ENCODE measurements around the gene PRRC1.
A peak's percentile ranks its signal among the peaks of the same experiment; 100 is the strongest.
"Not testable (repeated sequence)": the region's sequence is repeated elsewhere in the genome, so short reads cannot be mapped to it uniquely, and the experiment has no call there.

Gene PRRC1

DNA sequence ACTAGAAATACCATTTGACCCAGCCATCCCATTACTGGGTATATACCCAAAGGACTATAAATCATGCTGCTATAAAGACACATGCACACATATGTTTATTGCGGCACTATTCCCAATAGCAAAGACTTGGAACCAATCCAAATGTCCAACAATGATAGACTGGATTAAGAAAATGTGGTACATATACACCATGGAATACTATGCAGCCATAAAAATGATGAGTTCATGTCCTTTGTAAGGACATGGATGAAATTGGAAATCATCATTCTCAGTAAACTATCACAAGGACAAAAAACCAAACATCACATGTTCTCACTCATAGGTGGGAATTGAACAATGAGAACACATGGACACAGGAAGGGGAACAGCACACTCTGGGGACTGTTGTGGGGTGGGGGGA lies 27.8 kb downstream of the PRRC1 start:
- DNase-seq (ENCODE audit: low read depth) = not testable (repeated sequence)

DNA sequence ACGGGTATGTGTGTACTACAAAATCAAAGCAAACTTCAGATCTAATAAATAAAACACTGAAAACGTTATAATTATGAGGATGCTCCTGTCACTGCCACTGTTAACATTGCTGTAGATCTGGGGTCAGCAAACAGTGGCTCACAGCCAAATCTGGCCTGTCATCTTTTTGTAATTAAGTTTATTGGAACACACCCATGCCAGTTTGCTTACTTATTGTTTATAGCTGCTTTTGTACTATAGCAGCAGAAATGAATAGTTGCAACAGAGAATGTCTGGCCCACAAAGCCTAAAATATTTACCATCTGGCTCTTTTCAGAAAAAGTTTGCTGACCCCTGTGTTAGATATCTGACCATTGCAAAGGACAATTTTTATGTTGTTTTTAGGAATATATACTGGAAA lies 32.1 kb downstream of the PRRC1 start:
- DNase-seq (ENCODE audit: low read depth) = no peak

DNA sequence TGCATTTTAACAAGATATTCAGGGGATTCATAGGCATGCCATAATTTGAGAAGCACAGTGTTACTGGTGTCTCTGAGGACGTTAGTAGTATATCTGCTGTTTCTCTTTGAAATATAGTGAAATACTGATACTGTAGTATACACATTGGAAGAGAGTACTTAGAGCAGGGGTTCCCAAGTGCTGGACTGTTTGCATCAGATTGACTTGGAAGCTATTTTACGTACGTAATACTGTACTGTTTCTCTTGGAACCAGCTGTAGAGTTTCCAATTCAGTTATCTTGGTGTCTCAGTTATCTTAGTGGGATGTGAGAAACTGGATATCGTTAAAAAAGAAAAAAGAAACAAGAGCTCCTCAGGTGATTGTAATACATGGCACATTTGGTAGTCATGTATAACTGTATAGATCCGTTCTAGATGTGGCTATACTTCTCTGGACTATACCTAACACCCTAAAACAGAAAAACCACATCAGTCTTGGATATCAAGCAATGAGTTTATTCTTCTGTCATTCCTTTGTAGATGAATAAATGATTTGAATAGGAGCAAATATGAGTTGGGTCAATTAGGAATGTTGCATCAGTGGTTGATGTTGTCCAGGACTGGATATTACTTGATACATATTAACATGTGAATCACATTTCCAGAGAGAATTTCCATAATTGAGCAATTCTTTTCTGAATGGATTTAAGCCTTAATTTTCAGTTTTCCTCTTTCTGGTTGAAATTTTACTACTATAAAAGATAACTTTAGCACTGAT lies 33.4 kb downstream of the PRRC1 start:
- DNase-seq (ENCODE audit: low read depth) = no peak

DNA sequence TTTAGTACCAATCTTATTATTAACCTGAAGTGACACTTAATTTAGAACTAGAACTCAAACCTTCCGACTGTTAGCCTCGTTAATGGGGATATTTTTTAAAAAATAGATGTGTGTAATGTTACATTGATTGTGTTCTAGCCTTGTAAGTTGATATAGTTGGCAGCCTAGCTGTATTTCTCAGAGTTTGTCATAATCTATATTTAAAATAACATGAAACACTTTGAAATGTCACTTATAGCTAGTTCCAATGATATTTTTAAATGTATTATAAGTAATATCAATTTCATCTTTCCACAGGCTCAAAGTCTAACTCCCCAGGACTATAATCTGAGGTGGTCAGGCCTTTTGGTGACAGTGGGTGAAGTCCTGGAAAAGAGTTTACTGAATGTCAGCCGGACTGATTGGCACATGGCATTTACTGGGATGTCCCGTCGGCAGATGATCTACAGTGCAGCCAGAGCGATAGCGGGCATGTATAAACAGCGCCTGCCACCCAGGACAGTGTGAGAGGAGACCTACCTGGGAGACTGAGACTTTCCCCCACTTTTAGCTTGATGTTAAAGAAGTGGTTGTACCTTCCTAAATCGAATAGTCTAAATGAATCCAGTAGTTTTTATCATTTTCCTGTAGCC lies 34.1 kb downstream of the PRRC1 start:
- DNase-seq (ENCODE audit: low read depth) = no peak

DNA sequence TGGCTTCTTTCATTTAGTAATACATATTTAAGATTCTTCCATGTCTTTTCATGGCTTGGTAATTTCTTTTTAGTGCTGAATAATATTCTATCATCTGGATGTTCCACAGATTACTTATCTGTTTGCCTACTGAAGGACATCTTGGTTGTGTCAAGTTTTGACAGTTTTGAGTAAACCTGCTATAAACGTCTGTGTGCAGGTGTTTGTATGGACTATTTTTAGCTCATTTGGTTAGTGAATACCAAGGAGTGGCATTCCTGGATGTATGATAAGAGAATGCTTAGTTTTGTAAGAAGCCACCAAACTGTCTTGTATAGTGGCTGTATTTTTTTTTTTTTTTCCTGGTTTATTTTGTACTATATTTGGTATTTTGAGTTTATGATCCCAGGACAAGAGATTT lies 38.4 kb downstream of the PRRC1 start:
- no peak for DNase-seq (ENCODE audit: low read depth)

DNA sequence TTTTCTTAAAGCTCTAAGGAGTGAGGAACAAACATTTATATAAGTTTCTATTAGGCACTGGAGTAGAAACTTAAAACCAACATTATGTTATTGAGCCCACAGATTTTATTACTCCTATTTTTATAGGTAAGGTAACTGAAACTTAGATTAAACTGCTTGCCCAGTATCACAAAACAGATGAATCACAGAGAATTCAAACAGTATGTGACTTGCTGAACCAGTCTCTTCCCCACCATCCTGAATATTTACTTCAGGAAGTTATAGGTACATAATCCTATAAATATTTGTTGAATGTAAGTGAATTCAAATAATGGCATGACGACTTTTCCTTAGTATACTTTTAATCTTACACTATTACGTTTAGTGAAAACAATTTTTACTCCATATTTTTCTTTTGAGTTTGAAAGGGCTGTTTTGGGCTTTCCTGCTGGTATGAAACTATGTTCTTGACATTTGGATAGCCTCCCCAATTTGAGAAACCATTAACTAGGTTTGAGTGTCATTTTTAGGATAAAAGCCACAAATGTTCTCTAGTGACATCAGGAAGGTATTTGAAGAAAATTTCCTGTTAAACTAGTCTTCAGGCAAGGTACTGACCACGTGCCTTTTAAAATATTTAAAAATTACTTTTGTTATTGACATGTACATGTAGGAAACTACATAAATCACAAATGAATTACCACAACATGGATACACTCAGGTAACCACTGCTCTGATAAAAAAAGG lies 39.3 kb downstream of the PRRC1 start:
- DNase-seq (ENCODE audit: low read depth) = no peak

DNA sequence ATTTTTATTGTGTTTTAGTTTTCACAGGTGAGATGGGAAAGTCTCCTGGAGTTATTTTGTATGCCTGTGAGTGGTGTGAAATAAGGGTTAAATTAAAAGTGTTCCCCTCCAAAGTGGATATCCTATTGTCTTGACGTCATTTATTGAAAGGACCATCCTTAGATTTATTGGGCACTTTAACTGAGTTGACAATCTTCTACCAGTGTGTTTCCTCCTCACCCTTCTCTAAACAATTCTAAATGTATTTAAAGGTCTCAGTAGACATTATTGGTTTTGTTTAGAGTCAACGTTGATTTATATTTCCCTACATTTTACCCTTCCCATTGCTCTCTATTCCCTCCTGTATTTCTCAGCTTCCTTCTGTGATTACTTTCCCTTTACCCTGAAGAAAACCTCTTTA lies 40.8 kb downstream of the PRRC1 start:
- DNase-seq (ENCODE audit: low read depth) = no peak

DNA sequence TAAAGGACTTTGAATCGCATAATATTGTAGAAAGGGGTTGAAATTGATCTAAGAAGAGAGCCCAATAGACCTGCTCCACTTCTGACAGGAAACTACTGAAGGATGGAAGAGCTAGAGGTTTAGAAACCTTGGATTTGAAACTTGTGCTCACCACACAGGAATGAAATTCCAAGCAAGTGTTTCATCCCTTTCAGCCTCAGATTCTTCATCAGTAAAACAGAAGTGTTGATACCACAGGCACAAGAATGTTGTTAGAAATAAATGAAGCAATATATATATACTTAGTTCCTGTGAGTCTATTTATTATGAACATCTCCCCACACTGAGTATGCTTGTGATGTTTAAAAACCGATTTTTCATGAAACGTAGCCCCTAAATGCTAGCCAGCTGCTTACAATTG lies 43.8 kb downstream of the PRRC1 start:
- DNase-seq (ENCODE audit: low read depth) = no peak

DNA sequence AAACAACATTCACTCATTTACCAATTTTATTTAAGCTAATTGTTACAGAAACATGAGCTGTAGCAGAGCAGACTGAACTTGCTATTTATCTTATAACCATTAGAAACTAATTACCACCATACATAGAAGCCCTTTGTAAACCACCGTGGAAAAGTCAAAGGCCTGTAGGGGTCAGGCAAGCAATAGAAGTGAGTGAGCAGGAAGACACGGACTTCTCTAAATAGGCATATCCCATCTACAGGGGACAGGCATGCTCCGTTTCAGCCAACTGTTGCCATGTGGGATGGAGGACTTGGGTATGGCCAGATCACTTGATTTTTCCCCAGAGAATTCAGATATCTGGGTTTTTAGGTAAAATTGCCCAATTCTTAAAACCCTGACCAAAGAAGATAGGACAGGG lies 44.8 kb downstream of the PRRC1 start:
- no peak for DNase-seq (ENCODE audit: low read depth)

DNA sequence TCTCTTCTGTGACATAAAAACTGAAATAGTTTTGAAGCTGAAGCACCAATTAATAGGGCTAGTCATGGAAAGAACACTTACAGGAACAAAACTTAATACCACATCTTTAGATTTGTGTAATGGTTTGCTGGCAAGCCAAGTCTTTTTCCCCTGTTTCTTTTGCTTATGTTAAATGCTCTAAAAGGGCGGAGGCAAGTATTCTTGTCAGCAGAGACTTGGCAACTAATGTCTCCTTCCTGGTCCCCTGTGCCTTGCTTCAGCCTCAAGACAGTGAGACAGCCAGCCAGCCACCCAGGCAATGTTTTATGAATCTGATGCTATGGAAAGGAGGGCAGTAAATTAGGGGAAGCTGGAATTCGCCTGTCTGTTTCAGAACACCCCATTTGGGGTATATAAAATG lies 45.7 kb downstream of the PRRC1 start:
- DNase-seq (ENCODE audit: low read depth) = no peak

DNA sequence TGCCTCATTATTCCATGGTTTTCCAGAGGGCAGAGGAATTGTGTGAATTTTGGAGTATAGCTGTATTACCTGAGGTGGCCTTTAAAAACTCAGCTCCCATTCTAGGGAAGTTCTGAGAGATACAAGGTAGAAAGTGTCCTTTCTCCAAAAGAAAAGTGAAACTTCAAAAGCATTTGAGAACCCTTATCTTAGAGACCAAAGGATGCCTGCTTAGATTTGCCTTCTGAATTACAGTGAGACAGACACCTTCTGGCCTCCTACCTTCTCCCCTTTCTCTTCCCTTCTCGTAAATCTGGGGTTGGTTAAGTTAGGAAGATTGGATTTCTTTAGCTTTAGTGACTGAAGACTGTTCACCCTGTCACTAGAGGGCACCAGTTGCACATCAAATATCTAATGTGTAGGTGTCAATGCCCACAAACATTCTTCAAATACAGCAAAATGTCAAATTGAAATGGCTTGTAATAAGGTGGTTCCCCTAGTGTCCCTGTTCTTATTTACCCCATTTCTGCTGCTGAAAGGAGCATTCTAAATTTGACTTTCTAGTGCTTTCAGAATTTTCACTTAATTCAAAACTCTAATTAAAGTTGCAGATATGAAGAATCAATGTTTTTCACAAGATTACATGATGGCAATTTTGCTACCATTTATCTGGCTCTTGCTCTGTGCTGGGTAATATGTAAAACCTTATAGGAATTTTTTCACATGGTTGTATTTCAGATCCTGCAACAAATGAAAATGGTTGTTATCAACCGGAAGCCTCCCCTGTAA lies 46.7 kb downstream of the PRRC1 start:
- peak; percentile 41 for DNase-seq (ENCODE audit: low read depth)

DNA sequence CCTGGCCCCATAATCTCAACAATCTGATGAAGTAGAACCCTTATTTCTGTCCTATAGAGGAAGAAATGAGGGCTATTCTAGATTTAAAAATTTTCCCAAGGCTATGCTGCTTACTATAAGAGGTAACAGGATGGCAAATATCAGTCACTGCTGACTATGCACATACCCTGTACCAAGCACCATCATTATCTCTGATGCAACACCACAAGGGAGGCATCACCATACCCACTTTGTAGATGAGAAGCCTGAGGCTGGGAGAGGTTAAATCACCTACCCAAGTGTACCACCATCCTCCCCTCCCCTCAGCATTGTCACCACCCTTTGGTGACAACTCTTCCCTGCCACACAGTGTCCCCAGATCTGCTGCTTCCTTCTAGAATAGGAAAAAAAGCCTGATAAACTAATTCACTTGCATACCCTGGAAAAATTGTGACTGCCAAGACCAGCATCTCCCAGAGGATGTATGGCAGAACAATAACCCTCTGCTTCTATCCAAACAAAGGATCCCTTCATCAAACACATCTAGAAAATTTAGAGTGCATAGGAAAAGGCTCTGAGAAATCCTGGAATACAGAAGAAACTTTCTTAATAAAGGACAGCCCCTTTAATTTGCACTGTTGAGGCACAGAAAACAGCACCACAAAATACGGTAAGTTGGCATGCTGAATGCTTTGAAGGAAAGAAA lies 48.3 kb downstream of the PRRC1 start:
- no peak for DNase-seq (ENCODE audit: low read depth)

DNA sequence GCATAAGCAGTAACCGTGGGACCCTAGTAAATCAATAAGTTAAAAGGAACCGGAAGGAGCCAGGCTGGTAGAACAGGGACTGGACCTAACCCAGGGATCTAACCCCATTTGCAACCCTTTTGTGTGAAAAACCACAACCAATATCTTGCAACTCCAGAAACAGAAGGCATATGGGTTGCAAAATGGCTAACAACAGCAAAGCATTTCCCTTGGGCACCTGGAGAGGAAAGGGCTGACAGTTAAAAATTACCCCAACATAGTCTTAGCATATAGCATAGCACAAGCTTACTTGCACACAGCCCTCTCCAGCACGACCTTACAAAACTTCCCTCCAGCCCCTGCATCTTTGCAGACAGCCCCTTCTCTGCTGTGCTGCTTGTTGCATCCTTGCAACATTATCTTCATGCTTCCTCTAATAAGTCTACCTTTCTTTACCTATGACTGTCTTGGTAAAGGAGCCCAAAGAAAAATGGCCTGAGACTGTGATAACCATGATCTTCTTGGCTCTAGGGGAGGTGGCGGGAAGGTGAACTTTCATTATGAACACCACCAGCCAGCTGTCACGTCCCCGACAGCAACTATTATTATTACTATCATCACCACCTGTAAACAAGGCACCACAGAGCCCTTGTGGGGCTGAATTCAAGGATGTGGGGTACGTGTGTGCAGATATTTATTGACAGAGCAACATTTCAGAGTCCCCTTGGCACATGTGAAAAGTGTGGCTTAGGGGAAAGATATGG lies 49.8 kb downstream of the PRRC1 start:
- DNase-seq (ENCODE audit: low read depth) = no peak

DNA sequence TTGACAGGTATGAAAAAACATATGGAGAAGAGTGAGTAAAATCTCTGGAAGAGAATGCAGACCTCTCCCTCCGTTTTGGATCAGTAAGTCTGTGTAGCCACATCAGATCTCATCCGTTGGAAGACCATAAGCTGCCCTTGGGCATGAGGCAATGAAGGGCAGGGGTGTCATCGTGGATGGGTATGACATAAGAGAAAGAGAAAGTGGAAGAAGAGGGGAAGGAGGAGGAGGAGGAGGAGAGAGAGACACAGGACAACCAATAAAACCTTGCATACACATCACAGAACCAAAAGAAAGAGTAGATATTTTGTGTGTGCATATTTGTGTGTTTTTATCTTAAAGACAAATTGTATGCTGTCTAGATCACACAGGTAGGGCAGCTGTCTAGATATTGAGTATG lies 50.7 kb downstream of the PRRC1 start:
- no peak for DNase-seq (ENCODE audit: low read depth)

DNA sequence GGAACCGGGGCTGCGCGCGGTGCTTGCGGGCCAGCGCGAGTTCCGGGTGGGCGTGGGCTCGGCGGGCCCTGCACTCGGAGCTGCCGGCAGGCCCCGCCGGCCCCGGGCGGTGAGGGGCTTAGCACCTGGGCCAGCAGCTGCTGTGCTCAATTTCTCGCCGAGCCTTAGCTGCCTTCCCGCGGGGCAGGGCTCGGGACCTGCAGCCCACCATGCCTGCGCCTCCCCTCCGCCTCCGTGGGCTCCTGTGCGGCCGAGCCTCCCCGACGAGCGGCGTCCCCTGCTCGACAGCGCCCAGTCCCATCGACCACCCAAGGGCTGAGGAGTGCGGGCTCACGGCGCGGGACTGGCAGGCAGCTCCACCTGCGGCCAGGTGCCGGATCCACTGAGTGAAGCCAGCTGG lies 52.0 kb downstream of the PRRC1 start:
- DNase-seq (ENCODE audit: low read depth) = not testable (repeated sequence)

DNA sequence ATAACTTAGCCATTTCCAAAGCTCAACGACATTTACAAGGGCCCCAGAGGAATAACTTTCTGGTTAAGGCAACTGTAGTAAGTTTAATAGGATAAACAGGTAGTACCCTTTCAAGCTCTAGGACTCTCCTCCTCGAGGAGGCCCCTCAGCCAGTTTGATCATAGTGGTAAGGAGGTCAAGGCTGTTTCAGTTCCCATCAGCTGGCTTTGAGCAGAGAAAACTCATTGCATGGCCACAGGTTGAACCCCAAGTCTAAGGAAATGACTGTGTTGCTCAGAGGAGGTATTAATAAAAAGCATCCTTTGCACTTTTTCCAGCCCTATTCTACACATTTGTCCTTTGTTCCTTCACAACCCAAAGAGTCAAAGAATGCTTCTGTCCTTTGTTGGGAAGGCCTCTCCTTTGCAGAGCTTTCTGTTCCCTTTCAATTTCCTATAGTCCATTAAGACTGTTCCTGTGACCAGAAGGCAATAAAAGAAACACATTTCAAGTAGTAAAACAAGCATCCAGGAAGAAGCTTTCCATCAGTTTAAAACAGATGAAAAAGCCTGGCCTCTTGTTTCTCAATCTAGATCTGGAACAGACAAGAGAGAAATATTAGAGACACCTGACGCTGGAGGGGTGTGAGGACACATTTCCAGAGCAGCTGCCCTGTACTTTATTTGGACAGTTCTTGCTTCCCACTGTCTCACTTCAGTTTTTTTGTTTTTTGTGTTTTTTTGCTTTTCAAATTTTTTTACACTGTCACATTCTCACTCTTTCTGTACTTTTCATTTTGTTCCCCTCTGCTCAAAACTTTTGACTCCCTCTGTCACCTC lies 54.1 kb downstream of the PRRC1 start:
- no peak for DNase-seq (ENCODE audit: low read depth)

DNA sequence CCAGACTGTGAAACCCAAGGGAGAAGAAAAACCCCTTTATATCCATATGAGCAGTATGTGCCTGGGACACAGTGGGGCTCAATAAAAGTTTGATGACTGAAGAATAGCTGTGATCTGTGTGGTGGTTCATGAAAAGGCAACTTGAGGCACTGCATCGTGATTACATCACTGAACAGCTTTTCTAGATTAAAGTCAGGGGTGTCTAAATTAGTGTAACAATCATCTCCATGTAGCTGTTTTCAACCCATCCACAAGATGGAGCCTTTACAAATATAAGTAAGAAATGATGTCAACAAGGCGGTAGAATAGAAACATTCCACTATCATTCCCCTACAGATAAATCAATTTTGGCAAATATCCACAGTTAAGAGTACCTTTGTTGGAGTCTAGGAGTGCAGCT lies 55.5 kb downstream of the PRRC1 start:
- DNase-seq (ENCODE audit: low read depth) = no peak

DNA sequence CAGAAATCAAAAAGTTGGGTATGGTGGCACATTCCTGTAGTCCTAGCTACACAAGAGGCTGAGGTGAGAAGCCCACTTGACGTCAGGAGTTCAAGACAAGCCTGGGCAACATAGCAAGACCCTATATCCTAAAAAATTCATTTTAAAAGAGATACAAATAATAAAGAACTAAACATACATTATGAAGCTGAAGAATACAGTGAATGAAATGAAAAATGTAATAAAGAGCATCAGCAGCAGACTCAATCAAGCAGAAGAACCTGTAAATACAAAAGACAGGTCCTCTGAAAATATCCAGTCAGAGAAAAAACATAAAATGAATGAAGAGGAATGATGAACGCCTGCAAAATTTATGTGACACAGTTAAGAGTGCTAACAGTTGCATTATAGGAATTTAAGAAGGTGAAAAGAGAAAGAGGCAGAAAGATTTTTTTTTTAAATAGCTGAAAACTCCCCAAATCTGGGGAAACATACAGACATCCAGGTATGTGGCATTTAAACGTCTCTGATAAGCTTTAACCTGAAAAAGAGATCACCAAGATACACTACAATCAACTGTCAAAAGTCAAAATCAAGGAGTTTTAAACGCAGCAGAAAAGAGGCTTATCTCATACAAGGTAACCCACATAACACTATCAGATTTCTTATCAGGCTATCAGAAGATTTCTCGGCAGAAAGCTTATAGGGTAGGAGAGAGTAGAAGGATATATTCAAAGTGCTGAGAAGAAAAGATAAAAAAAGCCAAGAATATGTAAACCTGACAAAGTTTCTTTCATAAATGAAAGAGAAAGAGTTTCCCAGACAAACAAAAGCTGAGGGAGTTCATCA lies 57.6 kb downstream of the PRRC1 start:
- no peak for DNase-seq (ENCODE audit: low read depth)

DNA sequence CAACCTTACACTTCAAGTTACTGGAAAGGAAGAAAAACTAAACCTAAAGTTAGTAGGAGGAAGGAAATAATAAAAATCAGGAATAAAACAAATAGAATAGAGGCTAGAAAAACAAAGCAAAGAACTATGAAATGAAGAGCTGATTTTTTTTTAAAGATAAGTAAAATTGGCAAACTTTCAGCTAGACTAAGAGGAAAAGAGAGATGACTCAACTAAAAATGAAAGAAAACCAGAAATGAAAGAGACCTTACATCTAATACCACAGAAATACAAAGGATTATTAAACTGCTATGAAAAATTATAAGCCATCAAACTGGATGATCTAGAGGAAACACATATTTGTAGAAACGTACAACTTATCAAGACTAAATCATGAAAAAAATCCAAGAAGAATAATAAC lies 60.0 kb downstream of the PRRC1 start:
- DNase-seq (ENCODE audit: low read depth) = no peak

All from activated T-cell treated with anti-CD3 and anti-CD28 coated beads for 24 hours (primary cell).